Activated CD4-positive, alpha-beta T cell treated with anti-CD3 and anti-CD28 coated beads, Interleukin-2, amount 50 U/mL, for 16 hours (primary cell): ENCODE results near the gene BNIPL.

Source experiments
- DNase-seq: peaks from one replicate; pipeline ENCODE4 v3.0.0-alpha.2; 2020

The BNIPL gene

GRCh38 chr1:151010346-151010726, 26.1 kb upstream of the BNIPL start:
- no peak for DNase-seq

- DNase-seq, result no peak
Measured at GRCh38 chr1:151011154-151011850, 25.1 kb upstream of the BNIPL start.

DNA sequence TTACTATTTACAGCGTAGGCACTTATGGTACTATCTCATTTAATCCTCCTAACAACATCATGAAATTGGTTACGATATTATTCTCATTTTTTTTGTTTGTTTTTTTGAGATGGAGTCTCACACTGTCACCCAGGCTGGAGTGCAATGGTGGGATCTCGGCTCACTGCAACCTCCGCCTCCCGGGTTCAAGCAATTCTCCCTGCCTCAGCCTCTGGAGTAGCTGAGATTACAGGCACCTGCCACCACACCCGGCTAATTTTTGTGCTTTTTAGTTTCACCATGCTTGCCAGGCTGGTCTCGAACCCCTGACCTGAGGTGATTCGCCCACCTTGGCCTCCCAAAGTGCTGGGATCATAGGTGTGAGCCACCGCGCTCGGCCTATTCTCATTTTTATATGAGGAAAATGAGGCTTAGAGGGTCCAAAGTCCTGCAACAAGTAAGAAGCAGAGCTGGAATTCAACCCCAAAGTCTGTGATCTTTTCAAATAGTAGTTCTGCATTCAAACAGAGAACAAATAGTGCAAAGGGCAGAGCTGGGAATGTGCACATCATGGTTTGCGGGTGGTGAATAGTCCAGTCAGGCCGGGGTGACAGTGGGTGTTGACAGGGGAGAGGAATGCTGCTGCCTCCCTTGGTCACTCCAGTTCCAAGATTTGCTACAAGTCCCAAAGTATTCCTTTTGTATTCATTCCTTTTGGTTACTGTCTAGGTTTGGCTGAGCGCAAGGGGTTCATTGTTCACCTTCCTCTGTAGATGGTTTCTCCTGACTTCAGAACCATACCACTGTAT, 23.5 kb upstream of the BNIPL start:
- DNase-seq, result no peak

DNA sequence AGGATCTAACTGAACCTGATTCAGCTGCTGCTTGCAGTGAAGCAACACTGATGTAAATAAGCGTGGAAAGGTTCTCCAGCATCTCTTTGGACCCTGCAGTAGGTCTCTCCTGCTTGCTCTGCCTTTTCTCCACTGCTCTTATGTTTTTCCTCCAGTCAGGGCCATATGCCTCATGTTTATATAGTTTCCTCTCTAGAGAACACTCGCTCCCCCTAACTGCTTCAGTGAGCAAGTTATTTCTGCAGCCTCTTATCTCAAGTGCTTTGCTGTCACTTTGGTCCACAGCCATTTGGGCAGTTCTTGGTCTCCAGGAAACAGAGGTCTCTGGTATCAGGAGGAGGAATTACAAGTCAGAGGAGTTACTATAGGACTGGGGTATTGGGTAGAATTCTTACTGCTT, 22.9 kb upstream of the BNIPL start:
- DNase-seq, result no peak

- DNase-seq, result peak; percentile 79
Measured at GRCh38 chr1:151024540-151025146, 11.7 kb upstream of the BNIPL start.

DNA sequence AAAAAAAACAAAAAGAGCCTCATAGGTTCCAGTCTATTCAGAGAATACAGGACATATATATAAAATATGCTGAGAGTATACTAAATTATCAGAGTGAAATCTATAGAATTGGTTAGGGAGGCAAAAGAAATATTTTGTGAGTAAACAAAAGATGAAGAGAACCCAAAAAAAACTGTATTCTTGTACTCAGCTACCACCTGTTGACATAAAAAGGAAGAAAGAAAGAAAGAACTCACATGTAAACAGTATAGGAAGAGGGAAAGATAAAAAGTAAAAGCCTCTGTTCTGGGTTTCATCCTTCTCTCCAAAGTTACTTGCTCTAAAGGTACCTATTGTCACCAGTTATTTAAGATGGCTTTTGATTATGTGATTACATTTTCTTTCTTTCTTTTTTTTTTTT, 9.9 kb upstream of the BNIPL start:
- no peak for DNase-seq

GRCh38 chr1:151032164-151032563, 4.2 kb upstream of the BNIPL start:
- DNase-seq, result no peak

GRCh38 chr1:151035167-151035566, 1.2 kb upstream of the BNIPL start:
- no peak for DNase-seq

- no peak for DNase-seq
Measured at GRCh38 chr1:151037032-151037431, 646 bp downstream of the BNIPL start.

GRCh38 chr1:151039521-151039920, 3.1 kb downstream of the BNIPL start:
- DNase-seq, result no peak

- DNase-seq, result no peak
Measured at GRCh38 chr1:151043163-151043562, 6.8 kb downstream of the BNIPL start.

GRCh38 chr1:151047591-151047924, 11.2 kb downstream of the BNIPL start, which contains the start of gene C1orf56:
C1orf56 (plus strand) TSS chr1:151047751; CDS start chr1:151047848, 97 bp downstream.
- DNase-seq, result peak; percentile 55

DNA sequence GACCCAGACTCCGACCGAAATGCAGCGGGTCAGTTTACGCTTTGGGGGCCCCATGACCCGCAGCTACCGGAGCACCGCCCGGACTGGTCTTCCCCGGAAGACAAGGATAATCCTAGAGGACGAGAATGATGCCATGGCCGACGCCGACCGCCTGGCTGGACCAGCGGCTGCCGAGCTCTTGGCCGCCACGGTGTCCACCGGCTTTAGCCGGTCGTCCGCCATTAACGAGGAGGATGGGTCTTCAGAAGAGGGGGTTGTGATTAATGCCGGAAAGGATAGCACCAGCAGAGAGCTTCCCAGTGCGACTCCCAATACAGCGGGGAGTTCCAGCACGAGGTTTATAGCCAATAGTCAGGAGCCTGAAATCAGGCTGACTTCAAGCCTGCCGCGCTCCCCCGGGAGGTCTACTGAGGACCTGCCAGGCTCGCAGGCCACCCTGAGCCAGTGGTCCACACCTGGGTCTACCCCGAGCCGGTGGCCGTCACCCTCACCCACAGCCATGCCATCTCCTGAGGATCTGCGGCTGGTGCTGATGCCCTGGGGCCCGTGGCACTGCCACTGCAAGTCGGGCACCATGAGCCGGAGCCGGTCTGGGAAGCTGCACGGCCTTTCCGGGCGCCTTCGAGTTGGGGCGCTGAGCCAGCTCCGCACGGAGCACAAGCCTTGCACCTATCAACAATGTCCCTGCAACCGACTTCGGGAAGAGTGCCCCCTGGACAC, 11.7 kb downstream of the BNIPL start:
- DNase-seq, result peak; percentile 56

GRCh38 chr1:151048645-151049032, 12.3 kb downstream of the BNIPL start:
- no peak for DNase-seq

- DNase-seq, result no peak
Measured at GRCh38 chr1:151049458-151049857, 13.1 kb downstream of the BNIPL start.

GRCh38 chr1:151050051-151050688, 13.8 kb downstream of the BNIPL start:
- DNase-seq, result no peak

DNA sequence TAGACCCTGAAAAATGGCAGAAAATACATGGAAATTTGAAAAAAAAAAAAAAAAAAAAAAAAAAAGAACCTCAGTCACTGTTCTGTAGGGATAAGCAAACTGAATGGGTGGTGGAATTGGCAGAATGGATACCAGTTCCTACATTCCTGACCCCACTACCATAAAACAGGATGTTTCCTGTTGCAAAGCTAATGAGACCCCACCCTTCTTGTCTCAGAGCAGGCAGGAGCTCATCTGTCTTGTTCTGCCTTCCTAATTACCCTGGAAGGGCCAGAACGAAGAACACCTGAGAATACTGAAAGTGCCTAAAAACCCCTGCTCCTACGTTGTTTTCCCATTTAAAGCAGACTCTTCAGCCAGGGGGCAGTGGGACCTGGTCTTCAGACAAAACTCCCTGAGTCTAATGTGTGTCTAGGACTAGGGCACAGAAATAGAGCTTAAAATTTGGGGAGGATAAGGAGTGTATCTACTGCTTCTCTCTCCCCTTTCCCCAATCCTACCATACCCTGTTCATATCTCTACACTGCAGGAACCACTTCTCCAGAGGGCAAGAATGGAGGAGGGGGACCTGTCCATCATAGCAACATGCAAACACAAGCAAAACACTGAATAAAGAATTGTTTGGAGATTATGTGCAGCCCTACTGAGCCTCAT, 15.1 kb downstream of the BNIPL start:
- no peak for DNase-seq

DNA sequence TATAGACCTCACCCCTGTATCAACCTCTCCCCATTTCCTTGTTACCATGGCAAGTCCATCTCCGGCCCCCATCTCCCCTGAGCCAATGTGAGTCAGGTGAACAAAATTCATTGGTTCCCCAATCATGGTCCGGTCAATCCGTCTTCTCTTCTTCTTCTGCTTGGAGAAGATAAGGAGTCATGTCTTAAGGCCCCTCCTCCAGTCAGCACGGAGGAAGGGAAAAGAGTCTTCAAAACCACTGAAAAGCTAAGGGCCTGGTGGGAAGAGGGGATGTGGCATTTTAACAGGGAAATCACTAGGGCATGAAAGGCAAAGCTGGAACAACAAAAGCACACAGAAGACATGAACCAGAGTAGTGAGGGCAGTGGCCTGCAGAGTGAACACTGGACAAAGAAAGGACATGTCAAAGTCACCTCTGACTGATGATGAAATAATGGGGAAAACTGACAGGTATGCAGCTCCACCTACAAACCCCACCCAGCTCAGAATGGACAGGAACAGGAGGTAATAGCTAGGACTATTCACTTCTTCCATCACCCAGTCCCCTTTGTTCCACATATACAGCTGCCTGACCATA, 18.7 kb downstream of the BNIPL start:
- no peak for DNase-seq

DNA sequence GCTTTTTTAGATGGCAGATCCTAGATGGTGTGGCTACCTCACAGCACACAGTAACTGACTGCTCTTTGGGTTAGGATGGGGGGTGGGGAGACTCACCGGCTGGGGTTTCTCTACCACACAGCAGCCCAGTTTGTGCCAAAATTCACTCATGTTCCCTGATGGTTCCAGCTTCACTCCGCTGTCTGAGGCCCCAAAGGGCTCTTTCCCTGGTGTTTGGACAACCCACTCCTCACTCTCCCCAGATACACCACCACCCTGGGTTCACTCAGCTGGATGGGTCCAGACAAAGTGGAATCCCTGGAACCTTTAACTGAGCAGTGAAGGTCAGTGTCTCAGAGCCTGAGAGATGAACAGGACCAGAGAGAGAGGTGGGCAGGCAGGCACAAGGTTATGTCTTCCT, 19.2 kb downstream of the BNIPL start:
- DNase-seq, result no peak

DNA sequence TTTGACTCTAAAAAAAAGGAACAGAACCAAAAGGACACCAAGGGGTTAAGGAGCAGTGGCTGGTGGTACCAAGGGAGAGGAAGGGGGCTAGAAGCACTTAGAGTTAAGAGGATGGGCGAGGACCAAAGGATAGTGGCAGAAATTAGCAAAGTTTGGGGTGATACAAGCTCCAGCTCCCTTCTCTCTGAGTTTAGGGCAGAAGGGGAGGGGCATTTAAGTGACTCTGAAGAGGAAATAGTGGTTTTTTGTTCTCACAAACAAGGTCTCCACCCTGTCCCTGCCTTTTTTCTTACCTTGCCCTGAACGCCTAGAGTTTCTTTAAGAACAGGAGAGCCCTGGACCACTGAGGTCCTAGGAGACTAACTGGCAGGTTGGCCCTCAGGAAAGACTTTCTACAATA, 19.8 kb downstream of the BNIPL start:
- peak; percentile 50 for DNase-seq

- no peak for DNase-seq
Measured at GRCh38 chr1:151058692-151059091, 22.3 kb downstream of the BNIPL start.
